Measurements from ENCODE around the gene EPS15.
"Not testable (repeated sequence)": the region's sequence is repeated elsewhere in the genome, so short reads cannot be mapped to it uniquely, and the experiment has no call there.

EPS15 gene

GRCh38 chr1:51543858-51544257, 24.8 kb upstream of the EPS15 start:
- in situ Hi-C loops (cut with MboI; ENCODE audit: low sequenced_read_pairs) = no loop called here

GRCh38 chr1:51542158-51542953, 23.3 kb upstream of the EPS15 start:
- in situ Hi-C loops (cut with MboI; ENCODE audit: low sequenced_read_pairs) = no loop called here

- in situ Hi-C loops (cut with MboI; ENCODE audit: low sequenced_read_pairs) = no loop called here
These were observed 22.4 kb upstream of the EPS15 start for GRCh38 chr1:51541313-51542050.

GRCh38 chr1:51537568-51537967, 18.5 kb upstream of the EPS15 start:
- in situ Hi-C loops (cut with MboI; ENCODE audit: low sequenced_read_pairs) = no loop called here

- in situ Hi-C loops (cut with MboI; ENCODE audit: low sequenced_read_pairs) = no loop called here
These were observed 16.0 kb upstream of the EPS15 start for GRCh38 chr1:51535006-51535592.

GRCh38 chr1:51534447-51534846, 15.4 kb upstream of the EPS15 start:
- in situ Hi-C loops (cut with MboI; ENCODE audit: low sequenced_read_pairs) = no loop called here

GRCh38 chr1:51532853-51533252, 13.8 kb upstream of the EPS15 start:
- in situ Hi-C loops (cut with MboI; ENCODE audit: low sequenced_read_pairs) = no loop called here

GRCh38 chr1:51530447-51530846, 11.4 kb upstream of the EPS15 start:
- in situ Hi-C loops (cut with MboI; ENCODE audit: low sequenced_read_pairs) = not testable (repeated sequence)

- in situ Hi-C loops (cut with MboI; ENCODE audit: low sequenced_read_pairs) = no loop called here
These were observed 8.1 kb upstream of the EPS15 start for GRCh38 chr1:51527144-51527543.

- in situ Hi-C loops (cut with MboI; ENCODE audit: low sequenced_read_pairs) = no loop called here
These were observed 7.2 kb upstream of the EPS15 start for GRCh38 chr1:51526248-51526647.

GRCh38 chr1:51525295-51525694, 6.2 kb upstream of the EPS15 start:
- in situ Hi-C loops (cut with MboI; ENCODE audit: low sequenced_read_pairs) = no loop called here

GRCh38 chr1:51524817-51525216, 5.8 kb upstream of the EPS15 start:
- in situ Hi-C loops (cut with MboI; ENCODE audit: low sequenced_read_pairs) = no loop called here

GRCh38 chr1:51523931-51524330, 4.9 kb upstream of the EPS15 start:
- in situ Hi-C loops (cut with MboI; ENCODE audit: low sequenced_read_pairs) = no loop called here

GRCh38 chr1:51520700-51521248, 1.7 kb upstream of the EPS15 start:
- in situ Hi-C loops (cut with MboI; ENCODE audit: low sequenced_read_pairs) = no loop called here

- in situ Hi-C loops (cut with MboI; ENCODE audit: low sequenced_read_pairs) = no loop called here
These were observed 1.0 kb upstream of the EPS15 start for GRCh38 chr1:51519865-51520699.

- in situ Hi-C loops (cut with MboI; ENCODE audit: low sequenced_read_pairs) = no loop called here
These were observed 449 bp downstream of the EPS15 start for GRCh38 chr1:51518586-51519047.

GRCh38 chr1:51518033-51518585, 957 bp downstream of the EPS15 start:
- in situ Hi-C loops (cut with MboI; ENCODE audit: low sequenced_read_pairs) = no loop called here

- in situ Hi-C loops (cut with MboI; ENCODE audit: low sequenced_read_pairs) = no loop called here
These were observed 1.6 kb downstream of the EPS15 start for GRCh38 chr1:51517361-51518032.

GRCh38 chr1:51516649-51517158, 2.4 kb downstream of the EPS15 start:
- in situ Hi-C loops (cut with MboI; ENCODE audit: low sequenced_read_pairs) = no loop called here

Data from HL-60/S4 (cell line).